Measurements from ENCODE around the gene RGS1. TPM values are rescaled to one million over a fixed set of nuclear protein-coding genes. Genes with fewer than 3 reads are reported as not detected.

RGS1 gene
- total RNA-seq, 1 experiment from 2014 or later: not detected

DNA sequence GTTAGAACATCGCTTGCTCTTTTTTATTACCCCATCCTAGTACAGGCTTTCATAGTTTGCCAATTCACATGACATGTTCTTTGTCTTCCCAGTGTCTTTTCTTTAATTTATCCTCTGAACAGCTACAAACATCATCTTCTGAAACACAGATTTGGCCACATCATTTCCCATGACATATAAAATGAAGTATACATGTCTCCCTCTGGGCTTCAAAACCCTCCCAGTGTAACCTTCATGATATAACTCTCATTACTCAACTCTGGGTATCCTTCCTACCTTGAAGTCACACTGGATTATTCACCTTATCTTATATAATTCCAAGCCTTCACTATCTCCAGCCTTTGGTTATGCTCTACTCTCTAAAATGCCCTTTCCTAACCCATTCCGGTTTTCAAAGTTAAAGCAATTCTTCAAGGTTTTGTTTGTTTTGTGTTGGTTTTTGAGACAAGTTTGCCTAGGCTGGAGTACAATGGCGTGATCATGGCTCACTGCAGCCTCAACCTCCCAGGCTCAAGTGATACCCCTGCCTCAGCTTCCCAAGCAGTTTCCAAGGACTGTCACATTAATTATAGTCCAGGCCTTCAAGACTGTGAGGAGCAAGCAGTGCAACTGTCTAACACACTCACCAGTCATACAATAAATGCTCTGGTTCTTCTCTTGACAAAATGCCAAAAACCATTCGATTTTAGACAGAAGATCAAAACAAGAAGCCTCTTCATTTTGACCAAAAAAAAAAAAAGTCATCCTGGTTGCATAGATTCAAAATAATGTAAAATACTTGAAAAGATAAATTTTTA, 5.8 kb downstream of the RGS1 start:
- intact Hi-C loops (cut with micrococcal nuclease; ENCODE audit: unreplicated experiment): loop anchor here (10.0 kb wide), 1 partner anchor 453 kb away; no protein-coding TSS in a partner anchor
- Histone ChIP-seq H3K27ac (no peak overlapping the region), H3K27me3 (ENCODE audit: insufficient read depth, low read depth) (no peaks in the 10 kb centered on the region), H3F3A (ENCODE audit: insufficient read depth, low read depth) (no peaks in the 10 kb centered on the region), H3K4me1 (replicated peaks; ENCODE audit: insufficient read depth) (no peaks in the 10 kb centered on the region), H3K9me3 (ENCODE audit: insufficient read depth, low read depth) (no peaks in the 10 kb centered on the region), H3K4me2 (no peak overlapping the region), H3K9me2 (ENCODE audit: insufficient read depth) (no peaks in the 10 kb centered on the region), H3K4me3 (no peak overlapping the region), H3K79me2 (ENCODE audit: low read depth) (no peaks in the 10 kb centered on the region), H2AFZ (no peak overlapping the region), H3K36me3 (ENCODE audit: low read depth) (no peaks in the 10 kb centered on the region), H4K20me1 (ENCODE audit: insufficient read depth) (no peaks in the 10 kb centered on the region)
- CTCF ChIA-PET: no interaction called here
- no TSS peak for BruUV-seq (replicated peaks)
- TF ChIP-seq, protein P1, sequence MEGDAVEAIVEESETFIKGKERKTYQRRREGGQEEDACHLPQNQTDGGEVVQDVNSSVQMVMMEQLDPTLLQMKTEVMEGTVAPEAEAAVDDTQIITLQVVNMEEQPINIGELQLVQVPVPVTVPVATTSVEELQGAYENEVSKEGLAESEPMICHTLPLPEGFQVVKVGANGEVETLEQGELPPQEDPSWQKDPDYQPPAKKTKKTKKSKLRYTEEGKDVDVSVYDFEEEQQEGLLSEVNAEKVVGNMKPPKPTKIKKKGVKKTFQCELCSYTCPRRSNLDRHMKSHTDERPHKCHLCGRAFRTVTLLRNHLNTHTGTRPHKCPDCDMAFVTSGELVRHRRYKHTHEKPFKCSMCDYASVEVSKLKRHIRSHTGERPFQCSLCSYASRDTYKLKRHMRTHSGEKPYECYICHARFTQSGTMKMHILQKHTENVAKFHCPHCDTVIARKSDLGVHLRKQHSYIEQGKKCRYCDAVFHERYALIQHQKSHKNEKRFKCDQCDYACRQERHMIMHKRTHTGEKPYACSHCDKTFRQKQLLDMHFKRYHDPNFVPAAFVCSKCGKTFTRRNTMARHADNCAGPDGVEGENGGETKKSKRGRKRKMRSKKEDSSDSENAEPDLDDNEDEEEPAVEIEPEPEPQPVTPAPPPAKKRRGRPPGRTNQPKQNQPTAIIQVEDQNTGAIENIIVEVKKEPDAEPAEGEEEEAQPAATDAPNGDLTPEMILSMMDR (conservative IDR thresholded peaks at IDR 0.05): no peak
- POLR2A ChIA-PET (ENCODE audit: unreplicated experiment): no interaction called here
- no peak for DNase-seq

DNA sequence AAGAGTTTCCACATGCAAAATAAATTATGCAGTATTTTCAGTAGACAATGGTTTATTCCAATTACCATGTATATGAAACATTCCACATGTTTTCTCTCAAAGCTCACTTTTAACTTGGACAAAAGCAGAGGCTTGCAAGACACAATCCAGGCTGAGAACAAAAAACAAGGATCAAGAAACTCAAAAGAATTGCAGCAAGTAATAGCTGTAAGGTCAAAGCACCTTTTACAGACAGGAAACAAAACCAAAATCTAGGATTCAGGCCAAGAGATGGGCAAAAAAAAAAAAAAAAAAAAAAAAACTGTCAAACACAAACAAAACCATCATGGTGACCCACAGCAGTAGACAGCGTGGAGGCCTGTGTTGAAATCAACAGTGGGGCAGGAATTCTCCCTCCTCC, 9.3 kb downstream of the RGS1 start:
- Histone ChIP-seq H3K27ac (no peak overlapping the region), H3K9me2 (ENCODE audit: insufficient read depth) (no peaks in the 10 kb centered on the region), H3F3A (ENCODE audit: insufficient read depth, low read depth) (no peaks in the 10 kb centered on the region), H3K4me3 (no peak overlapping the region), H4K20me1 (ENCODE audit: insufficient read depth) (no peaks in the 10 kb centered on the region), H3K79me2 (ENCODE audit: low read depth) (no peaks in the 10 kb centered on the region), H2AFZ (no peak overlapping the region), H3K9me3 (ENCODE audit: insufficient read depth, low read depth) (no peaks in the 10 kb centered on the region), H3K36me3 (ENCODE audit: low read depth) (no peaks in the 10 kb centered on the region), H3K4me1 (replicated peaks; ENCODE audit: insufficient read depth) (no peaks in the 10 kb centered on the region), H3K27me3 (ENCODE audit: insufficient read depth, low read depth) (no peaks in the 10 kb centered on the region), H3K4me2 (no peak overlapping the region)
- no peak for TF ChIP-seq EZH2 (IDR thresholded peaks at IDR 0.05; ENCODE audit: low read depth)
- TF ChIP-seq, protein P1 (conservative IDR thresholded peaks at IDR 0.05): no peak
- ChIA-PET CTCF (interaction anchor here (0.7 kb wide), 1 partner anchor 46 kb away, joined by 7 read pairs; no protein-coding TSS in a partner anchor), POLR2A (ENCODE audit: unreplicated experiment) (no interaction called here)
- intact Hi-C loops (cut with micrococcal nuclease; ENCODE audit: unreplicated experiment): loop anchor here (10.0 kb wide), 1 partner anchor 450 kb away; no protein-coding TSS in a partner anchor
- DNase-seq: no peak
- BruUV-seq (replicated peaks): no TSS peak

DNA sequence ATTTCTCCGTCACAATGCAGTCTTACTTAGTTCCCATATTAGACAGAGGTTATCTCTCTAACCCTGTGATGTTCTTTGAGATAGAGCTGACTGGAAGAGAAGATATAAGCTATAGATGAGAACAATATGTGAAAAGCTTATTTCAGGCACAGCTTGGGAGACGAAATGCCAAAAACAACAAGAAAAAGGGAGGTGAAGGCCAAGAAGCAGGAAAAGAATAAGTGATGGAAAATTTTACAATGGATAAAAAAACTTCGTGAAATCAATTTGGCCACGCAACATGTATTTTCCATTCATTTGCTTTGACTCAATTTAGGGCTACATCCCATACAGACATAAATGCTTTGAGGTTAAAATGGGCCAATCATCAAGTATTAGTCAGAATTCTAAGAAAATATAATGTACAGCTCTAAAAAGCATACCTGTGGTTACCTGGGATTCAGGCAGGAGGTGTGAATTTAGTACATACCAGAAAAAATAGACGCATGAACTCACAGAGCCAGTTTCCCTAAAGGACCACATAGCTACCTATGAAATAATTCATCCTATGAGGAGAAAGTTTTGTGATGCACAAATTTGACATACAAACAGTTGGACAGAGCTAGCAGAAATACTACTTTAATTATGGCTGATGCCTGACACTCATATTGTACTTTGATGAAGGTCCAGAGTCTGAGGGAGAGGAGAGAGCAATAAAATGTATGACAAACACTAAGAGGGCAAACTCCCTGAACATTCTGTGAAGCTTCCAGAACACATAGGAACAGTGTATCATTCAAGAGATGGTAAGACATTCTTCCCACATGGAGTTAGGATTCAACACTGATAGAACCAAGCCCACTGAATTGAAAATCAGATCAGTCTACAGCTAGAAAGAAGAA, 12.1 kb downstream of the RGS1 start:
- Histone ChIP-seq H3F3A (ENCODE audit: insufficient read depth, low read depth) (no peaks in the 10 kb centered on the region), H3K27me3 (ENCODE audit: insufficient read depth, low read depth) (no peaks in the 10 kb centered on the region), H3K4me3 (no peak overlapping the region), H3K27ac (no peak overlapping the region), H3K36me3 (ENCODE audit: low read depth) (no peaks in the 10 kb centered on the region), H3K4me2 (no peak overlapping the region), H3K4me1 (replicated peaks; ENCODE audit: insufficient read depth) (no peaks in the 10 kb centered on the region), H4K20me1 (ENCODE audit: insufficient read depth) (no peaks in the 10 kb centered on the region), H2AFZ (no peak overlapping the region), H3K79me2 (ENCODE audit: low read depth) (no peaks in the 10 kb centered on the region), H3K9me2 (ENCODE audit: insufficient read depth) (no peaks in the 10 kb centered on the region), H3K9me3 (ENCODE audit: insufficient read depth, low read depth) (no peaks in the 10 kb centered on the region)
- POLR2A ChIA-PET (ENCODE audit: unreplicated experiment): no interaction called here
- CTCF ChIA-PET: no interaction called here
- TF ChIP-seq, protein P1 (conservative IDR thresholded peaks at IDR 0.05): no peak
- no peak for TF ChIP-seq EZH2 (IDR thresholded peaks at IDR 0.05; ENCODE audit: low read depth)
- no TSS peak for BruUV-seq (replicated peaks)
- intact Hi-C loops (cut with micrococcal nuclease; ENCODE audit: unreplicated experiment): loop anchor here (10.0 kb wide), 1 partner anchor 447 kb away; no protein-coding TSS in a partner anchor
- no peak for DNase-seq

Data from PC-9 (cell line).